Lower lobe of right lung (tissue), 2 donors: ENCODE results near the gene DYSF. TPM values are rescaled to one million over a fixed set of nuclear protein-coding genes. Genes with fewer than 3 reads are reported as not detected.

Experiments used
- ATAC-seq, 2 donors: fragments of 200-7000 bp; cut with Tn5 transposase; one replicate each; pipeline ENCODE4 v1.9.1; 2020 to 2022; ENCODE audit warnings: mild to moderate bottlenecking in 2 of 2, moderate library complexity in 2 of 2
- DNase-seq: peaks from one replicate; pipeline ENCODE4 v3.0.0-alpha.2; 2020
- H3K27ac ChIP-seq: fragments of 200-600 bp; one replicate; pipeline ENCODE4 v1.8.0; 2022
- H3K27me3 ChIP-seq: fragments of 200-600 bp; one replicate; pipeline ENCODE4 v1.8.0; 2022; ENCODE audit warnings: low read depth
- H3K36me3 ChIP-seq: fragments of 200-600 bp; one replicate; pipeline ENCODE4 v1.8.0; 2022; ENCODE audit warnings: mild to moderate bottlenecking
- H3K4me1 ChIP-seq: fragments of 200-600 bp; one replicate; pipeline ENCODE4 v1.8.0; 2022
- H3K4me3 ChIP-seq: fragments of 200-600 bp; one replicate; pipeline ENCODE4 v1.8.0; 2022; ENCODE audit warnings: mild to moderate bottlenecking
- H3K9me3 ChIP-seq: fragments of 200-600 bp; one replicate; pipeline ENCODE4 v1.8.0; 2022
- intact Hi-C: fragments of 100-400 bp; cut with DNase I; formaldehyde crosslinking; loops from one replicate; pipeline ENCODE4 v1.11.0; 2022
- total RNA-seq: library from RNA; stranded (reverse); fragmentation: NEBNext Ultra II Directional; extraction: Animal tissue kit (Norgen Biotek cat#: 25700); gene quantifications from one replicate; pipeline ENCODE4 v1.2.1, GENCODE V29; 2021
- TF ChIP-seq, protein P1 (sequence below): fragments of 200-600 bp; IDR thresholded peaks from one replicate; pipeline ENCODE4 v1.8.0; 2022; ENCODE audit warnings: antibody characterized with exemption, mild to moderate bottlenecking
- donor health status: DM: no; HTN: yes; CAD: no; lungs with severe emphysema.

Gene DYSF
- total RNA-seq, 1 donor from 2014 or later = 41.2 TPM

DNA sequence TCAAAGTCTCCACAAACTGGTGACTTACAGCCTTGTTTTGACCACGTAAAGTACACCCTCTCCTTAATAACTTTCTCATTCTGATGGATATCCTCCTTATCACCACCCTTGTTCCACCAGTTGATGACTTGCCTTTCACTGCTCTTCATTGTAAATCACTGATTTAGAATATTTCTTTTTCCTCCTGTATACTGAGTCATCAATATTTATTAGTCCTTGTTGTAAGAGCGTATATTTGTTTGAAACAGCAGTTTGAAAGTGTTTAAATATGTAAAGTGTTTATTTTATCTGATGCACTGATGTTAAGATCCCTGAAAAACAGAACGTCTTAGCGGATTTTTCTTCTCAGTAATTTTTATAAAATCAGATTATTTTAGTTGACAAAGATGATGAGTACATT, 34.2 kb upstream of the DYSF start:
- H3K4me3 ChIP-seq = no peak overlapping the region
- no peaks in the 10 kb centered on the region for H3K27me3 ChIP-seq
- DNase-seq (no peak), ATAC-seq (no peak)
- H3K36me3 ChIP-seq = peaks cover 18% of the 10 kb centered on the region
- intact Hi-C loops = no loop called here
- no peaks in the 10 kb centered on the region for H3K9me3 ChIP-seq
- no peak overlapping the region for H3K27ac ChIP-seq
- peaks cover 6% of the 10 kb centered on the region for H3K4me1 ChIP-seq
- TF ChIP-seq, protein P1, sequence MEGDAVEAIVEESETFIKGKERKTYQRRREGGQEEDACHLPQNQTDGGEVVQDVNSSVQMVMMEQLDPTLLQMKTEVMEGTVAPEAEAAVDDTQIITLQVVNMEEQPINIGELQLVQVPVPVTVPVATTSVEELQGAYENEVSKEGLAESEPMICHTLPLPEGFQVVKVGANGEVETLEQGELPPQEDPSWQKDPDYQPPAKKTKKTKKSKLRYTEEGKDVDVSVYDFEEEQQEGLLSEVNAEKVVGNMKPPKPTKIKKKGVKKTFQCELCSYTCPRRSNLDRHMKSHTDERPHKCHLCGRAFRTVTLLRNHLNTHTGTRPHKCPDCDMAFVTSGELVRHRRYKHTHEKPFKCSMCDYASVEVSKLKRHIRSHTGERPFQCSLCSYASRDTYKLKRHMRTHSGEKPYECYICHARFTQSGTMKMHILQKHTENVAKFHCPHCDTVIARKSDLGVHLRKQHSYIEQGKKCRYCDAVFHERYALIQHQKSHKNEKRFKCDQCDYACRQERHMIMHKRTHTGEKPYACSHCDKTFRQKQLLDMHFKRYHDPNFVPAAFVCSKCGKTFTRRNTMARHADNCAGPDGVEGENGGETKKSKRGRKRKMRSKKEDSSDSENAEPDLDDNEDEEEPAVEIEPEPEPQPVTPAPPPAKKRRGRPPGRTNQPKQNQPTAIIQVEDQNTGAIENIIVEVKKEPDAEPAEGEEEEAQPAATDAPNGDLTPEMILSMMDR = no peak

DNA sequence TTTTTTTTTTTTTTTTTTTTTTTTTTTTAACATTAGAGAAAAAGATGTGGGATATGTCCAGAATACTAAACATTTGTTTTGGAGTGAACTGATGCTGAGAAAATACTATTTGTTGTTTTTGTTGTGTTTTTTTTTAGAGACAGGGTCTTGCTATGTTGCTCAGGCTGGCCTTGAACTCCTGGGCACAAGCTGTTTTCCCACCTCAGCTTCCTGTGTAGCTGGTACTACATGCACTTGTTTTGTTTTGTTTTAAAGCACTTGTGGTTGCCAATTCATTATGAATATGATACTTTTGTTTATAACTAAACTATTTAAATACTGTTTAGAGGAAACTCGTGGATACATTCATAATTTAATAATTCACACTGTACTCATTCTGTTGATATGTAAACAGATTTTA, 33.4 kb upstream of the DYSF start:
- ATAC-seq (no peak), DNase-seq (no peak)
- Histone ChIP-seq H3K4me1 (peaks cover 6% of the 10 kb centered on the region), H3K27me3 (no peaks in the 10 kb centered on the region), H3K27ac (peak overlapping the region; percentile 33), H3K36me3 (peaks cover 27% of the 10 kb centered on the region), H3K4me3 (no peak overlapping the region), H3K9me3 (no peaks in the 10 kb centered on the region)
- TF ChIP-seq, protein P1 = no peak
- intact Hi-C loops = no loop called here

DNA sequence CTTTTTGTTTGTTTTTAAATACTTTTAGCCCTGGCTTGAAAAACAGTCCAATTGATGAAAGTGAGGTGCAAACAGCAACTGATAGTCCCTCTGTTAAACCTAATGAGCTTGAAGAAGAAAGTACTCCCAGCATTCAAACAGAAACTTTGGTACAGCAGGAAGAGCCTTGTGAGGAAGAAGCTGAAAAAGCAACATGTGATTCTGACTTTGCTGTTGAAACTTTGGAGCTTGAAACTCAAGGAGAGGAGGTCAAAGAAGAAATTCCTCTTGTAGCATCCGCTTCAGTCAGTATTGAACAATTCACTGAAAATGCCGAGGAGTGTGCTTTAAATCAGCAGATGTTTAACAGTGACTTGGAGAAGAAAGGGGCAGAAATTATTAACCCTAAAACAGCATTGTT, 30.6 kb upstream of the DYSF start:
- Histone ChIP-seq H3K27me3 (no peaks in the 10 kb centered on the region), H3K36me3 (peaks cover 55% of the 10 kb centered on the region), H3K4me3 (no peak overlapping the region), H3K9me3 (no peaks in the 10 kb centered on the region), H3K27ac (no peak overlapping the region), H3K4me1 (peaks cover 2% of the 10 kb centered on the region)
- no peak for ATAC-seq
- DNase-seq = no peak
- intact Hi-C loops = no loop called here
- TF ChIP-seq, protein P1 = no peak

DNA sequence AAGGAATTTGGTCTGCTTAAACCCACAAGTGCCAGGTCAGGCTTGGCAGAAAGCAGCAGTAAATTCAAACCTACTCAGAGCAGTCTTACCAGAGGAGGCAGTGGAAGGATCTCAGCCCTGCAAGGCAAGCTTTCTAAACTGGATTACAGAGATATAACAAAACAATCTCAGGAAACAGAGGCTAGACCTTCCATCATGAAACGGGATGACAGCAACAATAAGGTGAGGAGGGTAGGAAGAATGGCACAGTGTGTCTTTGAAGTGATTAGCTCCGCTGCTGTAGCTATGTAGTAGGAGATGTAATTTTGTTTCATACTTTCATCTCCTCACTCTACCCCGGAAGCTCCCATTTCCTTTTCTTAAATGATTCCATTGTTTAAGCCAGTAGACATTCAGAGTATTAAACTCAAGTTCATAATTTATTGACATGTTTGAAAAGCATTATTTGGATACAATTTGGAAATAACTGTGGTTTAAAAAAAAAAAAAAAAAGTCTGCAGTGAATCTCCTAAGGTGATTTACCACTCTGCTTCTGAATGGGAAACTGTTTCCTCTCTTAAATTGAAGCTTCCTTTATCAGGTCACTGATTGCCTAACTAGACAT, 29.4 kb upstream of the DYSF start:
- no peak for DNase-seq
- ATAC-seq = no peak
- intact Hi-C loops = no loop called here
- Histone ChIP-seq H3K9me3 (no peaks in the 10 kb centered on the region), H3K4me1 (no peaks in the 10 kb centered on the region), H3K27ac (no peak overlapping the region), H3K4me3 (no peak overlapping the region), H3K36me3 (peaks cover 65% of the 10 kb centered on the region), H3K27me3 (no peaks in the 10 kb centered on the region)
- TF ChIP-seq, protein P1 = no peak

DNA sequence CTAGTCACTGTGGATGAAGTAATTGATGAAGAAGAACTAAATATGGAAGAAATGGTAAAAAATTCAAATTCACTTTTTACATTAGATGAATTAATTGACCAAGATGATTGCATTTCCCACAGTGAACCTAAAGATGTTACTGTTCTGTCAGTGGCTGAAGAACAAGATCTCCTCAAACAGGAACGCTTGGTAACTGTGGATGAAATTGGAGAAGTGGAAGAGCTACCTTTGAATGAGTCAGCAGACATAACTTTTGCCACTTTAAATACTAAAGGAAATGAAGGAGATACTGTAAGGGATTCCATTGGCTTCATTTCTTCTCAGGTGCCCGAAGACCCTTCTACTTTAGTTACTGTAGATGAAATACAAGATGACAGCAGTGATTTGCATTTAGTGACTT, 26.6 kb upstream of the DYSF start:
- Histone ChIP-seq H3K36me3 (peaks cover 91% of the 10 kb centered on the region), H3K4me1 (no peaks in the 10 kb centered on the region), H3K27ac (no peak overlapping the region), H3K27me3 (no peaks in the 10 kb centered on the region), H3K9me3 (no peaks in the 10 kb centered on the region), H3K4me3 (no peak overlapping the region)
- DNase-seq = no peak
- TF ChIP-seq, protein P1 = no peak
- intact Hi-C loops = no loop called here
- ATAC-seq = no peak
